HFF-Myc (cell line): Measurements from ENCODE around the gene QRSL1.

Experiments used
- DNase-seq: peaks from one replicate; pipeline ENCODE4 v3.0.0-alpha.2; 2011; ENCODE audit warnings: low read depth; ENCODE audit errors: extremely low read depth
- H3K4me3 ChIP-seq: replicated peaks from 2 replicates; pipeline ENCODE4 v1.5.1; 2011; ENCODE audit warnings: low read depth, mild to moderate bottlenecking, control low read depth, low read length
- TF ChIP-seq, protein P1 (sequence below): IDR thresholded peaks from 2 replicates; pipeline ENCODE4 v1.5.1; 2012; ENCODE audit warnings: mild to moderate bottlenecking, low read depth, low read length, control low read depth; ENCODE audit errors: missing control alignments

Gene QRSL1

DNA sequence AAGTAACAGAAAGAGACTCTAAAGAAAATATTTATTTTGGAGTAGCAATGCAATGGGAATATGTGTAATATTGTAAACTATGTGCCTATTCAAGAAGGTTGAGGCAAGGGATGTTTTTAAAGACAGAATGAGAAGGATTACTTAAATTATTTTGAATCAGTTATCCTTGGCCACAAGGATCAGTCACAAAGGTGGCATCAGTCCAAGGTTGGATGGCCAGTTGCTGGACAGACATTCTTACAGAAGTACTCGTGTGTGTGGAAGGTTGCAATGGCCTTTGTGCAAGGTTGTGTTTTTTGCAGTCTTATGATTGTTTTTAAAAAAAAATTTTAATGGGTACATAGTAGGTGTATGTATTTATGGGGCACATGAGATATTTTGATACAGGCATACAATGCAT lies 2.0 kb downstream of the QRSL1 start:
- H3K4me3 ChIP-seq: no peak overlapping the region
- TF ChIP-seq, protein P1, sequence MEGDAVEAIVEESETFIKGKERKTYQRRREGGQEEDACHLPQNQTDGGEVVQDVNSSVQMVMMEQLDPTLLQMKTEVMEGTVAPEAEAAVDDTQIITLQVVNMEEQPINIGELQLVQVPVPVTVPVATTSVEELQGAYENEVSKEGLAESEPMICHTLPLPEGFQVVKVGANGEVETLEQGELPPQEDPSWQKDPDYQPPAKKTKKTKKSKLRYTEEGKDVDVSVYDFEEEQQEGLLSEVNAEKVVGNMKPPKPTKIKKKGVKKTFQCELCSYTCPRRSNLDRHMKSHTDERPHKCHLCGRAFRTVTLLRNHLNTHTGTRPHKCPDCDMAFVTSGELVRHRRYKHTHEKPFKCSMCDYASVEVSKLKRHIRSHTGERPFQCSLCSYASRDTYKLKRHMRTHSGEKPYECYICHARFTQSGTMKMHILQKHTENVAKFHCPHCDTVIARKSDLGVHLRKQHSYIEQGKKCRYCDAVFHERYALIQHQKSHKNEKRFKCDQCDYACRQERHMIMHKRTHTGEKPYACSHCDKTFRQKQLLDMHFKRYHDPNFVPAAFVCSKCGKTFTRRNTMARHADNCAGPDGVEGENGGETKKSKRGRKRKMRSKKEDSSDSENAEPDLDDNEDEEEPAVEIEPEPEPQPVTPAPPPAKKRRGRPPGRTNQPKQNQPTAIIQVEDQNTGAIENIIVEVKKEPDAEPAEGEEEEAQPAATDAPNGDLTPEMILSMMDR: no peak

DNA sequence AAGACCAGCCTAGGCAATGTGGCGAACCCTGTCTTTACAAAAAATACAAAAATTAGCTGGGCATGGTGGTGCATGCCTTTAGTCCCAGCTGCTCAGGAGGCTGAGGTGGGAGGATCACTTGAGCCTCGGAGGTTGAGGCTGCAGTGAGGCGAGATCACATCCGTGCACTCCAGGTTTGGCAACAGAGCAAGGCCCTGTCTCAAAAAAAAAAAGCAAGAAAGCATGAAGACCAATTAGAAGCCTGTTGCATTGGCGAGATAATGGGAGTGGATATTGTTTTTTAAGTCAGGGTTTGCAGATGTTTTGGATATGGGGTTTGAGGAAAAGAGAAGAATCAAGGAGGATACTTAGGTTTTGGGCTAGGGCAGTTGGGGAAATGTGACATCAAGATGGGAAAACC lies 5.2 kb downstream of the QRSL1 start:
- no peak for DNase-seq
- H3K4me3 ChIP-seq: no peak overlapping the region
- TF ChIP-seq, protein P1: no peak

More for the DNA sequence above, 2.0 kb downstream of the QRSL1 start:
- no peak for DNase-seq

DNA sequence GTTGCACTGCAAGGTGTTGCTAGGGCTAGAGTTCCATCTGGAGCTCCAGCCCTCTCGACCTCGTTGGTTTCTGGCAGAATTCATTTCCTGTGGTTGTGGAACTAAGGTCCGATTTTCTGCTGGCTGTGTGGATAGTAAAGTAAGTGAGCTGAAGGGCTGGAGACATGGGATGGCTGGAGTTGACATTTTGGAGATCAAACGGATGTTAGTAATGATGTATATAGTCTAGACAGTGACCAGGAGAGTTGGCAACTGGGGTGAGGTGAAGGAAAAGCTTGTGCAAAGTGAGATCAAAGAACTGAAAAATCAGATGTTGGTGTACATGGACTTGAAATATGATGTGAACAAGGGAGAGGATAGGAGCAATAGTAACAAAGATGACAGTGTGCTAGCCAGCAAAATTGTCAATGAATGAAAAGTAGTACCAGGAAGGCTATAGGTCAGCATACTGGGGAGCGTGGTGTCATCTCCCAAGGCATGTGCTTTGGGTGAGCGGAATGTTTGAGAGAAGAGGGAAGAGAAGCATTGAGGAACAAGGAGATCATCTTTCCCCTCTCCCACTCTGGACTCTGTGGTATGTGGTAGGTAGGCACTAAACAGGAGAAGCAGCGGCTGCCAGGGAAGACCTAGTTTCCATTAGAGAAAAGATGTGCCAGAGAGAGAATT lies 7.8 kb downstream of the QRSL1 start:
- H3K4me3 ChIP-seq: no peak overlapping the region
- DNase-seq: no peak
- TF ChIP-seq, protein P1: no peak

DNA sequence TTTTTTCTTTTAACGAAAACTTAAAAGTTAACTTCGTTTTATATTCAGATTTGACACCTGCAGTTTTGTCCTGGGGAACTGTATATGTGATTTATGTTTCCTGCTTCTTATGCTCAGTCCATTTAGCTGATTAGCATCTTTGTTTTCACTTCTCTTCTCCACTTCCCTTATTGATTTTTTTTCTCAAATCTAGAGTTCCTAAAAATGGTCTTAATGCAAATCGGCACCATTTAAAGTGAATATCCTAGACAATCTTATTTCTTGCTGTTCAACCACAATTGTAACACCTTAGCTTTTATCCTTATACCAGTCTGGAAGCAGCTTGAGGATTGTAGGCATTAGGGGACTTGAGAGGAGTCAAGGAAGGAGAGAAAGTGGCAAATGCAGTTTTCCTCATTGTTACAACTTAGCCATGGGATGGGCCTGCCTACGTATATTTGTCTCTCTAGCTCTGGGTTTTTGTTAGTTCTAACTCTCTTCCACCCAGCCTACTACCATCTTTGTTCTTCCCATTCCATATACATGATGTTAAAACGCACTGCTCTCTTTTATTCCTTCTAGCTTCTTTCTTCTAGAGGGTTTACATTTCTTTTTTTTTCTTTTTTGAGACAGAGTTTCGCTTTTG lies 8.5 kb downstream of the QRSL1 start:
- TF ChIP-seq, protein P1: no peak
- H3K4me3 ChIP-seq: no peak overlapping the region
- no peak for DNase-seq

DNA sequence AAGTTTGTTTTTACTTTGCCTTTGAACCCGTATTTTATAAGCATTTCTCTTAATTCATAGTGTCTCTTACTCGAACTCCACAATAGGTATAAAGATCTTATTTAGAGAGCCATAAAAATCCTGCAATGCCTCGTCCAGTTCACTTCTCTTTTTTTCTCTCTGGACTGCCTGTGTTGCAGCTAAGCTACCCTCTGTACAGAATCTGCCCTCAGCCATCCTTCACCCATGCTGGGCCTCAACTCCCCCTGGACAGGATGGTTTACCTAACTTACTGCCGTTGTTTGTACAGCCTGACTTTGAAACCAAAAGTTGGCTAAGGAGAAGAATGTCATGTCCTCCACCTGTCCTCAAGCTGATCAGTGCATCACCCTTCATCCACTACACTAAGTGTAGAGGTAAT lies 10.4 kb downstream of the QRSL1 start:
- DNase-seq: no peak
- no peak overlapping the region for H3K4me3 ChIP-seq
- TF ChIP-seq, protein P1: no peak

DNA sequence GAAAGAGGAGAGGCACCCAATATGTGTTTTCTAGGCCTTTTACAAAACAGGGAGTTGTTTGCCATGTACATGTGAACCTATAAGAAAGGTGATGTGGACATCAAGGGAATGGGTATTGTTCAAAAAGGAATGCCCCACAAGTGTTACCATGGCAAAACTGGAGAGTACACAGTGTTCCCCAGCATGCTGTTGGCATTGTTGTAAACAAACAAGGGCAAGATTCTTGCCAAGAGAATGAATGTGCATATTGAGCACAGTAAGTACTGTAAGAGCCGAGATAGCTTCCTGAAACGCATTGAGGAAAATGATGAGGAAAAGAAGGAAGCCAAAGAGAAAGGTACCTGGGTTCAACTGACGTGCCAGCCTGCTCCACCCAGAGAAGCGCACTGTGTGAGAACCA lies 13.1 kb downstream of the QRSL1 start:
- TF ChIP-seq, protein P1: no peak
- no peak overlapping the region for H3K4me3 ChIP-seq
- no peak for DNase-seq
